Esophagus muscularis mucosa (tissue), 3 donors: ENCODE results near the gene MFSD1.

ENCODE experiments used
- CTCF ChIP-seq, 3 experiments: fragments of 200-600 bp in 2 of 3; fragments of 450-650 bp in 1 of 3; sonication (generic) in 2 of 3; IDR thresholded peaks; one replicate each; pipeline ENCODE4 v1.5.1; 2017 to 2019; ENCODE audit warnings: antibody characterized with exemption in 3 of 3, mild to moderate bottlenecking in 2 of 3, moderate library complexity in 1 of 3
- POLR2A ChIP-seq: fragments of 450-650 bp; IDR thresholded peaks from one replicate; pipeline ENCODE4 v1.6.1; 2017; ENCODE audit warnings: antibody characterized with exemption, moderate library complexity, mild to moderate bottlenecking, low read depth
- POLR2AphosphoS5 ChIP-seq, 2 donors: sonication (generic); formaldehyde crosslinking; IDR thresholded peaks; one replicate each; pipeline ENCODE4 v1.6.1; 2017; ENCODE audit warnings: antibody characterized with exemption in 2 of 2

DNA sequence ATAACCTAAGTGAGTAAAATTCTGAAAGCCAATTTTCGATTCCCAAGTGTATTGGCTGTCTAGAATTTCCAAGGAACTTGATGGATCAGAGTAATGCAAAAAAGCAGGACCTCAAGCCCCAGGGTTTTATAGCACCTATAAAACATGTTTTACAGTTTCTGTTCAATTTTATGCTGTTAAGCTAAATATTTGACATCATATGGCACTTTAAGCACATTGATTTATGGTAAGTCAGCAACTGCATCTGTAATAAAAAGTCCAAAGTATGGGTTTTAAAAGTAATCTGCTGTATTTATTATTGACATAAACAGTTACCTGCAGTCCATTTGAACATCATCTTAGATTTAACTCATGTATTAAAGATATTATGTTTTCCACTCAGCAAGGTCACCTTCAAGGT, 20.0 kb upstream of the MFSD1 start:
- TF ChIP-seq POLR2A: no peak
- TF ChIP-seq CTCF (IDR thresholded peaks at IDR 0.05): no peak
- no peak for TF ChIP-seq POLR2AphosphoS5 (IDR thresholded peaks at IDR 0.05)
